GM21619 (cell line): ENCODE data around the gene GOLGA1.

Experiments used
- ATAC-seq: cut with Tn5 transposase; IDR thresholded peaks from one replicate; pipeline ENCODE4 v1.9.1; 2021; ENCODE audit not compliant: unreplicated experiment

The GOLGA1 gene

GRCh38 chr9:124885551-124885950 is 55.3 kb downstream of the GOLGA1 start:
- ATAC-seq: no peak

- no peak for ATAC-seq
These were observed 56.5 kb downstream of the GOLGA1 start for GRCh38 chr9:124884376-124884775.

GRCh38 chr9:124882231-124882630 is 58.7 kb downstream of the GOLGA1 start:
- no peak for ATAC-seq

GRCh38 chr9:124881138-124881743 is 59.6 kb downstream of the GOLGA1 start:
- no peak for ATAC-seq

GRCh38 chr9:124880501-124880900 is 60.4 kb downstream of the GOLGA1 start:
- ATAC-seq: no peak

- ATAC-seq: no peak
These were observed 61.7 kb downstream of the GOLGA1 start for GRCh38 chr9:124879226-124879625.

- no peak for ATAC-seq
These were observed 62.4 kb downstream of the GOLGA1 start for GRCh38 chr9:124878518-124878917.

- ATAC-seq: no peak
These were observed 62.9 kb downstream of the GOLGA1 start for GRCh38 chr9:124878021-124878420.

- ATAC-seq: no peak
These were observed 63.7 kb downstream of the GOLGA1 start for GRCh38 chr9:124877021-124877782.

GRCh38 chr9:124875501-124875900 is 65.4 kb downstream of the GOLGA1 start:
- ATAC-seq: no peak

GRCh38 chr9:124873664-124874063 is 67.2 kb downstream of the GOLGA1 start:
- ATAC-seq: no peak

- no peak for ATAC-seq
These were observed 69.7 kb downstream of the GOLGA1 start for GRCh38 chr9:124871156-124871561.

GRCh38 chr9:124870723-124871122 is 70.2 kb downstream of the GOLGA1 start:
- no peak for ATAC-seq

- peak; percentile 34 for ATAC-seq
These were observed 70.8 kb downstream of the GOLGA1 start for GRCh38 chr9:124869986-124870560.

GRCh38 chr9:124869466-124869985 is 71.4 kb downstream of the GOLGA1 start:
- ATAC-seq: peak; percentile 12

- ATAC-seq: peak; percentile 57
These were observed 72.1 kb downstream of the GOLGA1 start for GRCh38 chr9:124868511-124869465.

- ATAC-seq: no peak
These were observed 77.5 kb downstream of the GOLGA1 start for GRCh38 chr9:124863371-124863871.

GRCh38 chr9:124861342-124862229 is 79.3 kb downstream of the GOLGA1 start, which contains the start of the genes ARPC5L and RPL35:
TSS of gene ARPC5L (plus strand) at chr9:124862130. CDS start at chr9:124869291, 7,161 bp downstream.
TSS of gene RPL35 (minus strand) at chr9:124861957. CDS start at chr9:124861912, 45 bp downstream.
- peak; percentile 85 for ATAC-seq

GRCh38 chr9:124860582-124861341 is 80.1 kb downstream of the GOLGA1 start:
- ATAC-seq: no peak
